HG03354 (cell line): Measurements from ENCODE around the gene NEDD9.

Experiments used
- ATAC-seq: cut with Tn5 transposase; IDR thresholded peaks from one replicate; pipeline ENCODE4 v1.9.1; 2021; ENCODE audit warnings: mild to moderate bottlenecking; ENCODE audit not compliant: unreplicated experiment, poor library complexity, severe bottlenecking

The NEDD9 gene

DNA sequence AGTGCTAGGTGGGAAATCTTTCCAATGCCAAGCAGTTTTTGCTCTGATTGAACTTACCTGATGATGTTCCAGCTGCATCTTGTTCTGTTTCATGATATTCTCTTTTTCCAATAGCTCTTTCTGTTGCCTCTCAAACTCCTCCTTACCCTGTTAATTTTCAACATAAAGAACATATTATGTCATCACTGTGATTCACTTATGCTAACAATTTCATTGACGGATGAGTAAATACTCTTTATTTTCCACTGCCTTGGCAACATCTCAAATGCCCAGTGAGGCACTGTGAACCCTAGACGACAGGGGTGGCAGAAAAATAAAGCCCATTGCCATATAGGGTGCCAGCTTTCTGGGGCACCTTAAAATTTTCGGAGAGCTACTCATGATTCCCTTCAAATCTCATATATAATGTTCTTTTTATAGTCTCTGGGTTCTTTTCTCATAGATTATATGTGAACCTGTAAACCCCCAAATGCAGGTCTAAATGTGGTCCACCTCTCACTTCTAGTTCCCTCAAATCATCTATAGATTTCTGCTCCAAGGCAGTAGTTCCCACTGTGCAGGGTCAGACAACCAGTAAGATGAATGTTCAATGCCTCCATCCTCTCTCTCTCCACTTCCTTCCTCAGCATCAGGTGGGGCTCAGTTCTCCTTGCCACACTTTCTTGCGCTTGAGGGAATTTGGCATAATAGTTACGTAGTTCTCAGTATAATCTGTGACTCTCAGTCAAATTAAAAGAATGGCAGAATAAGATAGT lies 44.1 kb downstream of the NEDD9 start:
- no peak for ATAC-seq

DNA sequence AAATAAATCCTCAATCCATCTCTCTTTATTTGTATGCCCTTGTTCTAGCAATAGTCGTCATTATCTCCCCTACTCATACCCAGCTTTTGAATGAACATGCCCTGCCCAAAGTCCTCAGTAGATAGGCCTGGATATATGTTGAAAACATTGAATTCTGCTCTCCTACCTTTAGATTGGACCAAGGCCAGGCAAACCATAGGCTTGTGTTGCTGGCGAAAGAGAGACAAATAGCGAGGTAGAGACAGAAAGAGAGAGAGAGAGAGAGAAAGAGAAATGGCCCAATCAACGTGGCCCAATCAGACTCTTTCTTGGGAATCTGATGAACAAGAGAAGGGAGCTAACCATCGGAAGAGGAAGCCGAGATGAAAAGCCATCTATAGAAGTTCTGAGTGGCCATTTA lies 45.2 kb downstream of the NEDD9 start:
- no peak for ATAC-seq

- ATAC-seq = no peak
These were observed 47.1 kb downstream of the NEDD9 start for GRCh38 chr6:11185204-11185842.

DNA sequence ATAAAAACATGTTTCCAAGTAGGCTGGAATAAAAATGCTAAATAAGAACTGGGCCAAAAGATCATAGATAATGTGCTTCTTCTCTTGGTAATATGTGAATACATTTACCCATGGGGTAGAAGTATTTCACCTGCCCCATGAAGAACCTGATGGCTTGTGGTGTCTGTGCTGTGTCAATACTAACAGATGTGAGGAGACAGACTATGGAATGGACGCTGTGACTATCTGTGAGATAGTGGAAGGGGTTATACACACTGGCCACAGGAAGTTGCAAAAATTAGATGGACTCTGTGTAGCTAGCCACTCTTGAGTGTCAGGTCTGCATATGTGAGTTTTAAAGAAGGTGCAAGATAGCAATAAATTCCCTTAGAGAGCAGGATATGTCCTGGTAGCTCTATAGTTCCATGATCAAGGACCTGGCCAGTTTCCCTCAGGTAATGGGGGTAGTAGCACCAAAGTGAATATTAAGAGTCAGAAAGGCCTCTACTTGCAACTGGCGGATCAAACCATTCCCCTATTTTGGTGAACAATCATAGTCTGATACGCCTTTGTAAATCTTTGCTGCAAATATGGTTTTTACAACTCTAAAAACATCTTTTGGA lies 48.6 kb downstream of the NEDD9 start:
- ATAC-seq = no peak

- ATAC-seq = no peak
These were observed 50.9 kb downstream of the NEDD9 start for GRCh38 chr6:11181478-11182136.

GRCh38 chr6:11179419-11180202 lies 52.9 kb downstream of the NEDD9 start:
- no peak for ATAC-seq

- no peak for ATAC-seq
These were observed 53.4 kb downstream of the NEDD9 start for GRCh38 chr6:11179088-11179418.

GRCh38 chr6:11177271-11177670 lies 55.2 kb downstream of the NEDD9 start:
- no peak for ATAC-seq

- no peak for ATAC-seq
These were observed 58.2 kb downstream of the NEDD9 start for GRCh38 chr6:11174242-11174611.

DNA sequence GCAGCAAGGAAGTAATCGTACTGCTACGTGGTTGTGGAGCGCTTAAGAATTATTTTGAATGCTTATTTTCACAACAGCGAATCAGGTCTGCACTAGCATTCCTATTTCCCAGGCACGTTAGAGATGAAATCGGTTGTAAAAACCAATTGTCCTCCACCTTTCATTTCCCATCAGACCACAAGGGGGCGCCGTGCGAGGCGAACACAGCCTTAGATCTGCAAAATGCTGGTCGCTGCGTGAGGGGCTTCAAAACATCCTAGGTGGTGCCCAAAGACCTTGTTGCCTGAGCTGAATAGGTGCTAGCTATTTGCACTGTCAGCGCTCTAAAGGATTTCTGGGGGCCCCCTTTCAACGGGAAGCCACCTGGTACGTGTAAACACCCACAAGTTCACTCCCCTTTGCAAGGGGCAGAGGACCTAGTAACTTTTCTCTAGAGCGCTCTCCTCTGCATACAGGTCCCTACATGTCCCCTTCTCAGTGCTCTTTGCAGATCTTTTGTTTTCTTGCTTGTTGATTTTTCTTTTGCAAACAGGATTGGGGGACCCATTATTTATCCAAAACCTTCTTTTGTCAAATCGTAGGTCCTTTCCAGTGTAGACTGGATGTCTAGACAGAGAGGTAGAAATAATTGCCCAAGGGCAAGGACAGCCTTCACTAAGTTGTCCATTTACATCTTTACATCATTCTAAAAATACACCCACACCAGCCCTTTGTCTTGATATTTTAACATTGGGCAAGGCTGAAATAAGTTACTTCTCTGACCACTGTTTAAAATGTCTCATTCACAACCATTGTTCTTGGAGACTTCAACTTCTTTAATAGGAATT lies 59.8 kb downstream of the NEDD9 start:
- peak; percentile 60 for ATAC-seq

- no peak for ATAC-seq
These were observed 60.5 kb downstream of the NEDD9 start for GRCh38 chr6:11171952-11172351.

DNA sequence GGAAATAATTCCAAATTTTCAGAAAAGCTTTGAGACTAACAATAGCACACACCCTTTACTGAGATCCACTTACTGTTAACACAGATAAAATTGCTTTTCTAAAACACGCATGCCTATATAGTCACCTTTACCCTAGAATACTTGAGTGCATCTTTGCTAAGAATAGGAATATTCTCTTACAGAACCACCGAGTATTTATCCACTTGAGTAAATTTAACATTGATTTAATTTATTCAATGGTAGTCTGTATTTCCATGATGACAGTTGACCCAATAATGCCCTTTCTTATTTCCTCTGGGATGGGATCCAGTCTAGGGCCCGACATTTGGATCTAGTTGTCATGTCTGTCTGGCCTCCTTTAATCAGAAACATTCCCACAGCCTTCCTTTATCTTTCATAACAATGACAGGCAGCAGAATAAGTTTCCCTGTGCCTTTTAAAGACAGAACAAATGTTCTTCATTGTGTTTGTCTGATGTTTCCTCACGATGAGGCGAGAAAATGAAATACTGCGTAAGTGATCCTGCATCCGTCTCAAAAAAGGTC lies 64.3 kb downstream of the NEDD9 start:
- no peak for ATAC-seq

- ATAC-seq = no peak
These were observed 65.5 kb downstream of the NEDD9 start for GRCh38 chr6:11166948-11167347.

DNA sequence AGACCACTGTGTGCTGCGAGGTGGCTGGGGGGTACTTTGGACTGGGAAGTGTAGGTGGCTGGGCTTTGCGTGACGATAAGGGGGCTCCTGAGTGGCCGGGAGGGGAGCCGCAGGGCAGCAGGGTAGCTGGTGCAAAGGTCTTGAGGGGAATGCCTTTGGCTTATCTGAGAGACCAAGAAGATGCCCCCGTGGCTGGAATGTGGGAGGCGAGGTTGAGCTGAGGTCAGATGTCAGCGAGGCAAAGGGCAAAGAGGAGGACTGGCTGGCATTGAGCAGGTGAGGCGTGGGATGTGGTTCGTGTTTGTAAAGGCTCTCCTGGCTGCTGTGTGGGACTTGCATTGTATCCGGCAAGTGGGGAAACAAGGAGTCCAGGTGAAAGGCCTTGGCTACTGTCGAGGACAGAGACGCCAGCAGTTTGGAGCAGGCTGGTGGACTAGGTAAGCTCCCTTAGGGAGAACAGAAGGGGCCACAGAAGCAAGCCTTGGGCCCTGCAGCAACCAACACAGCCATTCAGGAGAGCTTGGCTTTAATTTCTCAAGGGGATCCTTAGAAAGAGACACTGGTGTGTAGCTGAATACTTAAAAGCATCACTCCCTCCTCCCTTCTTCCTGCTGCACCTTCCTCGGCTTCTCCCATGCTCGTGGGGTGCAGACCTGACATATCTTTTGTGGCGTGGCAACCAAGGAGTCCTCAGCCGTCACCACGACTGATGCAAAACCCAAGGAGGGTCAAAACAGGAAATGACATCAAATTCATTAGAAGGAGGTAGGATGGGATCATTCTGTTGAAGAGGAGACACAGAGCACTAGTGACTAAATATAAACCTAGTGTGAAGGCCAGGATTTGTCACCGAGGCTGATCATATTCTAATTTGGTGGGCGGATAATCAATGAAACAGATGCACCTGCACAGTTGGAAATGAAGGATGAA lies 67.5 kb downstream of the NEDD9 start:
- ATAC-seq = no peak

- no peak for ATAC-seq
These were observed 68.5 kb downstream of the NEDD9 start for GRCh38 chr6:11163932-11164331.

- ATAC-seq = no peak
These were observed 70.2 kb downstream of the NEDD9 start for GRCh38 chr6:11162262-11162661.

GRCh38 chr6:11161031-11161956 lies 71.2 kb downstream of the NEDD9 start:
- no peak for ATAC-seq
